K562 (cell line): Measurements from ENCODE around the gene PDE4D. TPM values are rescaled to one million over a fixed set of nuclear protein-coding genes. Genes with fewer than 3 reads are reported as not detected.

Experiments
- ATAC-seq: fragments of 200-7000 bp; cut with Tn5 transposase; 3 replicates; pipeline ENCODE4 v1.9.1; 2020; ENCODE audit warnings: moderate library complexity
- BruUV-seq: library from RNA; stranded (reverse); fragments of 400-500 nt; replicated peaks from 2 replicates; lab custom pipeline; 2021; lab: Mats Ljungman, UMichigan
- CTCF ChIA-PET: fragments of 300-600 bp; formaldehyde crosslinking; extraction: SDS; loops from one replicate; lab custom pipeline; 2021; ENCODE audit warnings: low intra/inter-chr PET ratio; lab: Yijun Ruan, JAX
- POLR2A ChIA-PET: fragments of 300-600, 350-650 bp; sonication (Branson Sonifier 250); formaldehyde crosslinking; extraction: SDS; loops from one replicate; lab custom pipeline; 2021; ENCODE audit warnings: antibody characterized with exemption, inconsistent platforms; lab: Yijun Ruan, JAX
- DNase-seq, 4 experiments: peaks; one replicate each; pipeline versions ENCODE4 v3.0.0 to v3.0.0-alpha.2; 2011 to 2018; ENCODE audit warnings: low spot score in 3 of 4, mixed read lengths in 3 of 4; ENCODE audit errors: extremely low read depth in 1 of 4
- FAIRE-seq: peaks from 2 replicates; lab custom pipeline; 2011; peaks lifted over from hg19 to GRCh38; lab: Jason Lieb, UNC
- H2AFZ ChIP-seq: 2 replicates; pipeline ENCODE4 v1.6.0; 2011; ENCODE audit warnings: low read depth, low read length, control low read depth, inconsistent platforms
- H3K27ac ChIP-seq: fragments of 200-600 bp; 3 replicates; pipeline ENCODE4 v1.8.0; 2011; ENCODE audit warnings: low read depth, mild to moderate bottlenecking, control low read depth, inconsistent platforms, low read length, moderate library complexity, mixed read lengths; ENCODE audit errors: extremely low read depth
- H3K27me3 ChIP-seq, 2 experiments: fragments of 300-600 bp in 1 of 2; 2 replicates in 1 of 2; 3 replicates in 1 of 2; pipeline versions ENCODE4 v1.6.0 to v1.8.0; 2011; ENCODE audit warnings: inconsistent platforms in 2 of 2, low read length in 2 of 2, mild to moderate bottlenecking in 1 of 2, mixed read lengths in 1 of 2, moderate library complexity in 1 of 2; ENCODE audit not compliant: control insufficient read depth in 2 of 2, insufficient read depth in 2 of 2
- H3K36me3 ChIP-seq: fragments of 300-600 bp; 3 replicates; pipeline ENCODE4 v1.8.0; 2011; ENCODE audit warnings: mild to moderate bottlenecking, low read length, inconsistent platforms; ENCODE audit not compliant: control insufficient read depth, insufficient read depth
- H3K4me1 ChIP-seq, 2 experiments: fragments of 200-600 bp in 1 of 2; replicated peaks in 1 of 2; 2 replicates in 1 of 2; 3 replicates in 1 of 2; pipeline versions ENCODE4 v1.5.1 to v1.8.0; 2011; ENCODE audit warnings: inconsistent platforms in 2 of 2, low read length in 2 of 2, mild to moderate bottlenecking in 1 of 2, mixed read lengths in 1 of 2, moderate library complexity in 1 of 2; ENCODE audit not compliant: control insufficient read depth in 2 of 2, insufficient read depth in 2 of 2
- H3K4me2 ChIP-seq: 2 replicates; pipeline ENCODE4 v1.6.1; 2011; ENCODE audit warnings: low read length, control low read depth, inconsistent platforms, mixed read lengths; ENCODE audit not compliant: insufficient read depth
- H3K4me3 ChIP-seq: fragments of 200-600 bp; sonication (generic), shearing (Covaris generic); 2 replicates; pipeline ENCODE4 v1.5.1; 2016; ENCODE audit warnings: control low read depth, inconsistent platforms
- H3K79me2 ChIP-seq: fragments of 200-600 bp; 3 replicates; pipeline ENCODE4 v1.8.0; 2011; ENCODE audit warnings: low read length, inconsistent platforms; ENCODE audit not compliant: control insufficient read depth, insufficient read depth
- H3K9ac ChIP-seq, 2 experiments: 2 replicates each; pipeline versions ENCODE4 v1.6.0 to v1.6.1; 2011; ENCODE audit warnings: low read depth in 2 of 2, low read length in 2 of 2, control low read depth in 1 of 2, inconsistent platforms in 1 of 2, mild to moderate bottlenecking in 1 of 2, mixed read lengths in 1 of 2; ENCODE audit not compliant: insufficient read depth in 1 of 2
- H3K9me1 ChIP-seq: one replicate; pipeline ENCODE4 v1.6.0; 2011; ENCODE audit warnings: inconsistent platforms, mild to moderate bottlenecking, low read length, moderate library complexity; ENCODE audit not compliant: control insufficient read depth, insufficient read depth
- H3K9me3 ChIP-seq: replicated peaks from 2 replicates; pipeline ENCODE4 v1.5.1; 2011; ENCODE audit warnings: low read depth, low read length, inconsistent platforms; ENCODE audit not compliant: control insufficient read depth, insufficient read depth
- H4K20me1 ChIP-seq: replicated peaks from 2 replicates; pipeline ENCODE4 v1.6.1; 2011; ENCODE audit warnings: low read length, inconsistent platforms, mixed read lengths; ENCODE audit not compliant: control insufficient read depth, insufficient read depth
- ELK3 ChIP-seq: fragments of 450-650 bp; formaldehyde crosslinking; IDR thresholded peaks from 2 replicates; pipeline ENCODE4 v1.4.0; 2020; ENCODE audit warnings: mild to moderate bottlenecking
- ETV1 ChIP-seq: fragments of 450-650 bp; conservative IDR thresholded peaks from 2 replicates; pipeline ENCODE4 v1.6.1; 2016; ENCODE audit warnings: missing genetic modification characterization, control low read depth, low read depth, missing compliant biosample characterization
- MAFG ChIP-seq: fragments of 450-650 bp; conservative IDR thresholded peaks from 2 replicates; pipeline ENCODE4 v1.6.1; 2016; ENCODE audit warnings: missing genetic modification characterization, missing compliant biosample characterization
- MAZ ChIP-seq, 2 experiments: fragments of 450-650 bp in 1 of 2; sonication (generic) in 1 of 2; formaldehyde crosslinking; IDR thresholded peaks in 1 of 2; conservative IDR thresholded peaks in 1 of 2; 2 replicates each; pipeline versions ENCODE4 v1.4.0 to v1.5.0; 2020; ENCODE audit warnings: mild to moderate bottlenecking in 1 of 2, missing genetic modification reagents in 1 of 2
- NEUROD1 ChIP-seq: fragments of 150-350 bp; IDR thresholded peaks from 2 replicates; pipeline ENCODE4 v1.6.1; 2014; ENCODE audit warnings: borderline replicate concordance, low read length, low read depth; ENCODE audit not compliant: partially characterized antibody
- NR2C2 ChIP-seq, 2 experiments: fragments of 200-800 bp in 1 of 2; sonication (Bioruptor generic) in 1 of 2; sonication (generic) in 1 of 2; formaldehyde crosslinking in 1 of 2; IDR thresholded peaks; 2 replicates each; pipeline versions ENCODE4 v1.6.1 to v1.8.0; 2016 to 2022; ENCODE audit warnings: mild to moderate bottlenecking in 1 of 2, missing compliant biosample characterization in 1 of 2, missing genetic modification characterization in 1 of 2, missing genetic modification reagents in 1 of 2
- RBM14 ChIP-seq: fragments of 200-400 bp; formaldehyde crosslinking; IDR thresholded peaks from 2 replicates; pipeline ENCODE4 v1.6.1; 2018; ENCODE audit warnings: low read depth, mild to moderate bottlenecking, low read length, moderate library complexity, borderline replicate concordance; ENCODE audit not compliant: insufficient read depth
- SRSF9 ChIP-seq: fragments of 200-400 bp; formaldehyde crosslinking; IDR thresholded peaks from 2 replicates; pipeline ENCODE4 v1.6.1; 2017; ENCODE audit warnings: low read depth, low read length, borderline replicate concordance
- TRIM28 ChIP-seq: fragments of 450-650 bp; IDR thresholded peaks from 2 replicates; pipeline ENCODE4 v1.6.1; 2017
- ZNF232 ChIP-seq: sonication (generic); formaldehyde crosslinking; IDR thresholded peaks from 2 replicates; pipeline ENCODE4 v1.8.0; 2022; ENCODE audit warnings: mild to moderate bottlenecking, missing genetic modification reagents
- ZNF354B ChIP-seq: fragments of 250-450 bp; sonication (Bioruptor Pico); IDR thresholded peaks from 2 replicates; pipeline ENCODE4 v1.4.0; 2020
- WGBS: fragments of 100-300 bp; shearing (Covaris generic); methylation state at CpG from one replicate; pipeline ENCODE4 v1.1.6; 2016; ENCODE audit warnings: low coverage, mixed read lengths; ENCODE audit not compliant: insufficient coverage; ENCODE audit errors: missing lambda C conversion rate; 5-methylcytosine and 5-hydroxymethylcytosine counted together
- in situ Hi-C: fragments of 300-500 bp; cut with MboI; formaldehyde crosslinking; loops from 4 replicates; pipeline ENCODE4 v1.15.0; 2018; ENCODE audit warnings: inconsistent platforms, mixed read lengths
- intact Hi-C: fragments of 100-400 bp; cut with micrococcal nuclease; formaldehyde crosslinking; loops from 2 replicates; pipeline ENCODE4 v1.14.2; 2022
- polyA plus RNA-seq, 8 experiments: library from polyadenylated mRNA; depleted of rRNA in 4 of 8; stranded (reverse) in 5 of 8; unstranded in 3 of 8; fragments of >200 nt; fragmentation: Nextera tagmentation in 2 of 8; fragmentation: Illumina TruSeq in 1 of 8; extraction: Ambion mirVana in 2 of 8; extraction: Trizol in 1 of 8; gene quantifications; 2 replicates each; pipeline versions ENCODE4 v1.2.1 to v1.2.3, GENCODE V29; 2011 to 2014; ENCODE audit warnings: inconsistent platforms in 1 of 8, missing spikeins in 1 of 8
- total RNA-seq, 7 experiments: library from RNA; depleted of rRNA in 6 of 7; stranded (reverse); fragments of >200 nt in 6 of 7; fragmentation: Illumina TruSeq in 2 of 7; extraction: Trizol in 2 of 7; gene quantifications; 2 replicates each; pipeline versions ENCODE4 v1.2.1 to v1.2.3, GENCODE V29; 2011 to 2021; ENCODE audit warnings: low replicate concordance in 1 of 7
- TF ChIP-seq, protein P1 (sequence below): fragments of 250-450 bp; sonication (Bioruptor Pico); IDR thresholded peaks from 2 replicates; pipeline ENCODE4 v1.8.0; 2022; ENCODE audit warnings: inconsistent platforms
- TF ChIP-seq, protein P2 (sequence below): fragments of 450-650 bp; conservative IDR thresholded peaks from 2 replicates; pipeline ENCODE4 v1.6.1; 2016; ENCODE audit warnings: missing genetic modification characterization, low read depth, mild to moderate bottlenecking, missing compliant biosample characterization, moderate library complexity

Gene PDE4D
- total and polyA plus RNA-seq, 9 of the 15 experiments (the other 6 are each of a cell fraction or from before 2014, with no cell fraction given), result 0.04 to 0.46 (median 0.13) TPM

GRCh38 chr5:59149271-59149670 lies 744.3 kb downstream of the PDE4D start:
- no TSS peak for BruUV-seq
- TF ChIP-seq RBM14, result no peak
- TF ChIP-seq NEUROD1, result no peak
- TF ChIP-seq, protein P1, sequence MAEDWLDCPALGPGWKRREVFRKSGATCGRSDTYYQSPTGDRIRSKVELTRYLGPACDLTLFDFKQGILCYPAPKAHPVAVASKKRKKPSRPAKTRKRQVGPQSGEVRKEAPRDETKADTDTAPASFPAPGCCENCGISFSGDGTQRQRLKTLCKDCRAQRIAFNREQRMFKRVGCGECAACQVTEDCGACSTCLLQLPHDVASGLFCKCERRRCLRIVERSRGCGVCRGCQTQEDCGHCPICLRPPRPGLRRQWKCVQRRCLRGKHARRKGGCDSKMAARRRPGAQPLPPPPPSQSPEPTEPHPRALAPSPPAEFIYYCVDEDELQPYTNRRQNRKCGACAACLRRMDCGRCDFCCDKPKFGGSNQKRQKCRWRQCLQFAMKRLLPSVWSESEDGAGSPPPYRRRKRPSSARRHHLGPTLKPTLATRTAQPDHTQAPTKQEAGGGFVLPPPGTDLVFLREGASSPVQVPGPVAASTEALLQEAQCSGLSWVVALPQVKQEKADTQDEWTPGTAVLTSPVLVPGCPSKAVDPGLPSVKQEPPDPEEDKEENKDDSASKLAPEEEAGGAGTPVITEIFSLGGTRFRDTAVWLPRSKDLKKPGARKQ (CRISPR knock-in tag), result no peak
- TF ChIP-seq MAFG (tag), result no peak
- no peak for TF ChIP-seq ETV1 (tag)
- TF ChIP-seq ZNF354B (CRISPR knock-in tag), result no peak
- no peak for TF ChIP-seq ELK3 (CRISPR knock-in tag)
- TF ChIP-seq TRIM28, result no peak
- TF ChIP-seq, protein P2, sequence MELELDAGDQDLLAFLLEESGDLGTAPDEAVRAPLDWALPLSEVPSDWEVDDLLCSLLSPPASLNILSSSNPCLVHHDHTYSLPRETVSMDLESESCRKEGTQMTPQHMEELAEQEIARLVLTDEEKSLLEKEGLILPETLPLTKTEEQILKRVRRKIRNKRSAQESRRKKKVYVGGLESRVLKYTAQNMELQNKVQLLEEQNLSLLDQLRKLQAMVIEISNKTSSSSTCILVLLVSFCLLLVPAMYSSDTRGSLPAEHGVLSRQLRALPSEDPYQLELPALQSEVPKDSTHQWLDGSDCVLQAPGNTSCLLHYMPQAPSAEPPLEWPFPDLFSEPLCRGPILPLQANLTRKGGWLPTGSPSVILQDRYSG (tag), result no peak
- no peak for TF ChIP-seq NR2C2 (CRISPR knock-in tag; IDR thresholded peaks at IDR 0.05)
- no peak for TF ChIP-seq NR2C2 (tag; IDR thresholded peaks at IDR 0.05)
- TF ChIP-seq SRSF9, result no peak
- TF ChIP-seq ZNF232 (CRISPR knock-in tag), result no peak
- TF ChIP-seq MAZ (CRISPR knock-in tag; conservative IDR thresholded peaks at IDR 0.05 in 1 of 2, IDR thresholded peaks at IDR 0.05 in 1 of 2), result no peak
- in situ Hi-C loops (no loop called here), intact Hi-C loops (no loop called here)
- ChIA-PET POLR2A (no interaction called here), CTCF (no interaction called here)
- no peaks in the 10 kb centered on the region for H3K36me3 ChIP-seq
- H2AFZ ChIP-seq, result no peak overlapping the region
- H3K27me3 ChIP-seq, result no peaks in the 10 kb centered on the region
- H4K20me1 ChIP-seq, result no peaks in the 10 kb centered on the region
- ATAC-seq (no peak), FAIRE-seq (no peak), DNase-seq (no peak)
- no peaks in the 10 kb centered on the region for H3K4me1 ChIP-seq
- no peak overlapping the region for H3K4me3 ChIP-seq
- H3K27ac ChIP-seq, result no peak overlapping the region
- no peaks in the 10 kb centered on the region for H3K9me3 ChIP-seq
- no peak overlapping the region for H3K9ac ChIP-seq
- 3% methylated on average over 4 of the region's 4 CpGs for WGBS
- no peak overlapping the region for H3K4me2 ChIP-seq
- H3K9me1 ChIP-seq, result no peaks in the 10 kb centered on the region
- H3K79me2 ChIP-seq, result no peaks in the 10 kb centered on the region
